Mesenchymal stem cell (in vitro differentiated cells and primary cell): ENCODE data around the gene KISS1.

Source experiments
- DNase-seq: peaks from one replicate; pipeline ENCODE4 v3.0.0-alpha.2; 2013
- H2AFZ ChIP-seq: one replicate; pipeline ENCODE4 v1.6.1; 2013; ENCODE audit warnings: low read depth, mild to moderate bottlenecking, control low read depth, inconsistent platforms, low read length, moderate library complexity
- H2AK5ac ChIP-seq: 2 replicates; pipeline ENCODE4 v1.6.1; 2013; ENCODE audit warnings: low read length, moderate library complexity, mild to moderate bottlenecking, inconsistent platforms; ENCODE audit not compliant: severe bottlenecking
- H2BK120ac ChIP-seq: one replicate; pipeline ENCODE4 v1.6.1; 2013; ENCODE audit warnings: low read depth, mild to moderate bottlenecking, inconsistent platforms, low read length, moderate library complexity
- H2BK12ac ChIP-seq, 2 experiments: one replicate each; pipeline ENCODE4 v1.6.1; 2013; ENCODE audit warnings: inconsistent platforms in 2 of 2, low read length in 2 of 2, mild to moderate bottlenecking in 2 of 2, moderate library complexity in 2 of 2, control low read depth in 1 of 2
- H2BK15ac ChIP-seq: one replicate; pipeline ENCODE4 v1.6.1; 2013; ENCODE audit warnings: mild to moderate bottlenecking, low read depth, inconsistent platforms; ENCODE audit not compliant: poor library complexity, severe bottlenecking
- H2BK5ac ChIP-seq: 2 replicates; pipeline ENCODE4 v1.6.1; 2013; ENCODE audit warnings: low read depth, mild to moderate bottlenecking, low read length, control low read depth, inconsistent platforms; ENCODE audit not compliant: poor library complexity, severe bottlenecking
- H3K14ac ChIP-seq, 2 experiments: one replicate each; pipeline ENCODE4 v1.6.1; 2013; ENCODE audit warnings: inconsistent platforms in 2 of 2, low read length in 2 of 2, control low read depth in 1 of 2, mild to moderate bottlenecking in 1 of 2, moderate library complexity in 1 of 2
- H3K18ac ChIP-seq, 2 experiments: one replicate each; pipeline ENCODE4 v1.6.1; 2013; ENCODE audit warnings: inconsistent platforms in 2 of 2, low read length in 2 of 2, control low read depth in 1 of 2, low read depth in 1 of 2, mild to moderate bottlenecking in 1 of 2
- H3K23ac ChIP-seq, 2 experiments: one replicate each; pipeline ENCODE4 v1.6.1; 2013; ENCODE audit warnings: inconsistent platforms in 2 of 2, low read length in 2 of 2, mild to moderate bottlenecking in 2 of 2, moderate library complexity in 2 of 2, control low read depth in 1 of 2
- H3K27ac ChIP-seq: 2 replicates; pipeline ENCODE4 v1.5.1; 2013; ENCODE audit warnings: mild to moderate bottlenecking, moderate library complexity, low read length, control low read depth, inconsistent platforms; ENCODE audit not compliant: poor library complexity, severe bottlenecking
- H3K27me3 ChIP-seq, 2 experiments: 2 replicates each; pipeline versions ENCODE4 v1.6.1 to v1.7.0; 2013; ENCODE audit warnings: low read length in 2 of 2, mild to moderate bottlenecking in 2 of 2, moderate library complexity in 2 of 2, control low read depth in 1 of 2, inconsistent platforms in 1 of 2; ENCODE audit not compliant: control insufficient read depth in 1 of 2, insufficient read depth in 1 of 2
- H3K36me3 ChIP-seq, 2 experiments: 2 replicates each; pipeline versions ENCODE4 v1.6.1 to v1.7.0; 2013; ENCODE audit warnings: low read length in 2 of 2, control low read depth in 1 of 2, inconsistent platforms in 1 of 2, low read depth in 1 of 2, mild to moderate bottlenecking in 1 of 2; ENCODE audit not compliant: insufficient read depth in 2 of 2, control insufficient read depth in 1 of 2
- H3K4ac ChIP-seq, 2 experiments: one replicate each; pipeline ENCODE4 v1.6.1; 2013; ENCODE audit warnings: inconsistent platforms in 2 of 2, low read length in 2 of 2, mild to moderate bottlenecking in 2 of 2, moderate library complexity in 2 of 2, control low read depth in 1 of 2, low read depth in 1 of 2
- H3K4me1 ChIP-seq: 2 replicates; pipeline ENCODE4 v1.6.1; 2013; ENCODE audit warnings: low read depth, low read length, control low read depth; ENCODE audit not compliant: control insufficient read depth, insufficient read depth
- H3K4me2 ChIP-seq: 2 replicates; pipeline ENCODE4 v1.6.1; 2013; ENCODE audit warnings: low read length, mild to moderate bottlenecking, inconsistent platforms; ENCODE audit not compliant: poor library complexity, severe bottlenecking
- H3K4me3 ChIP-seq, 2 experiments: 2 replicates each; pipeline versions ENCODE4 v1.5.1 to v1.7.0; 2013; ENCODE audit warnings: low read length in 2 of 2, mild to moderate bottlenecking in 2 of 2, control low read depth in 1 of 2, low read depth in 1 of 2; ENCODE audit not compliant: insufficient read depth in 1 of 2
- H3K79me1 ChIP-seq: replicated peaks from 2 replicates; pipeline ENCODE4 v1.6.1; 2013; ENCODE audit warnings: mild to moderate bottlenecking, control low read depth, low read length, inconsistent platforms; ENCODE audit not compliant: poor library complexity, severe bottlenecking
- H3K9ac ChIP-seq: 2 replicates; pipeline ENCODE4 v1.7.0; 2013; ENCODE audit warnings: mild to moderate bottlenecking, low read length, moderate library complexity
- H3K9me3 ChIP-seq: 2 replicates; pipeline ENCODE4 v1.7.0; 2013; ENCODE audit warnings: mild to moderate bottlenecking, low read length; ENCODE audit not compliant: control insufficient read depth
- H4K8ac ChIP-seq: one replicate; pipeline ENCODE4 v1.6.1; 2013; ENCODE audit warnings: inconsistent platforms, mild to moderate bottlenecking, low read length, moderate library complexity
- H4K91ac ChIP-seq: one replicate; pipeline ENCODE4 v1.6.1; 2013; ENCODE audit warnings: mild to moderate bottlenecking, low read length, inconsistent platforms
- WGBS: methylation state at CpG from one replicate; pipeline ENCODE4 v1.1.7; 2013; ENCODE audit warnings: mixed read lengths; 5-methylcytosine and 5-hydroxymethylcytosine counted together

KISS1 gene

DNA sequence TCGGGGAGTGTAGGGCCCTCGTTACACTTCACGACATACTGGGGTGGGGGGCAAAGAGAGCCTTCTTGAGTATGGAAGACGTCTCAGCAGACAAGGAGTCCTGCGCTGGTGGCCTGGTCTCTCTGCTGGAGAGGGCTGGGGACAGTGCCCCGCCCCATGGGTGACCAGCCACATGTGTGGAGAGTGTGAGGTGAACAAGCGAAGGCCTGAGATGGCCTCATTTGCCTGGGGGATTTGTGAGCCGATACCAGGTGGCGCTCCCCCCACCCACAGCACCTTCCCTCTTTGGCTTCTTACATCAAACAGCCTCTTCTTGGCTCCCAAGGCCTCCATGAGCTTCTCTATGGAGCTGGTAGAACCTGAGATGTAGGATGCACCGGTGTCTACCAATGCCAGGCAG, 40.4 kb downstream of the KISS1 start:
- no peak overlapping the region for H2AK5ac ChIP-seq
- H3K79me1 ChIP-seq = no peaks in the 10 kb centered on the region
- no peak overlapping the region for H3K18ac ChIP-seq
- H2AFZ ChIP-seq = no peak overlapping the region
- H3K27me3 ChIP-seq = peaks cover 44 to 88% of the 10 kb centered on the region in 2 experiments
- no peak overlapping the region for H4K91ac ChIP-seq
- H3K4me1 ChIP-seq = peaks cover 13% of the 10 kb centered on the region
- H2BK15ac ChIP-seq = no peak overlapping the region
- WGBS = 74% methylated on average over 7 of the region's 10 CpGs
- no peak overlapping the region for H3K14ac ChIP-seq
- H3K4me3 ChIP-seq = no peak overlapping the region
- H4K8ac ChIP-seq = no peak overlapping the region
- H2BK12ac ChIP-seq = no peak overlapping the region
- H3K36me3 ChIP-seq = no peaks in the 10 kb centered on the region
- no peak overlapping the region for H3K27ac ChIP-seq
- H3K4me2 ChIP-seq = no peak overlapping the region
- no peak overlapping the region for H2BK5ac ChIP-seq
- H3K9me3 ChIP-seq = no peaks in the 10 kb centered on the region
- H3K4ac ChIP-seq = no peak overlapping the region
- no peak overlapping the region for H3K9ac ChIP-seq
- H2BK120ac ChIP-seq = no peak overlapping the region
- DNase-seq = no peak
- no peak overlapping the region for H3K23ac ChIP-seq

DNA sequence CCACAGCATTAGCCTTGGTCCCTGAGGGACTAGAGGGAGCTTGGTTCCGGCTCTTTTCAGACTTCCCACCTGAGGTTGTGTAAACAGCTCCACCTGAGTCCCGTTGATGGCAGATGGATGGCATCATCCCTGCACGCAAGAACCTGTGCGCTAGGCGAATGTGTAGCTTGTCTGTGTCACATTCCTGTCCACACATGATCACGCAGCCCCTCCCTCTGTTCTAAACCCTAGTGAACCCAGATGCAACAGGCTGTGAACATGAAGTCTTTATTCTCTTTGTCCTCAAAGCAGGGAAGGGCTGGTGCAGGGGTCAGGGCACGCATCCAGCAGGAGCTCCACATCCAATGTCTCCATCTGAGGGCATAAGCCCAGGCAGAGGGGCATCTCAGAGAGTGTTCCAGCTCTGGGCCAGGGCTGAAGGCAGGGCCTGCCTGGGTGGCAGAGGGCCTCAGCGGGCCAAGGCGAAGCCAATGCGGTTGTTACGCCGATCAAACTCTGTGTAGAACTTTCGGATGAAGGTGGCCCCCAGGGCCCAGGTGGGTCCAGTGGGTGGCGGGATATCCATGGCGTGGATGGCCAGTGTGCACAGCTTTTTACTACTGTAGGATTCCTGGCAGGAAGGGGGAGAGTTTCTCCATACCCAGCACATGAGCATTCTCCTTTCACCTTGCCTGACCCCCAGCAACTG, 41.6 kb downstream of the KISS1 start:
- no peak overlapping the region for H2AFZ ChIP-seq
- H3K27me3 ChIP-seq = peaks cover 33 to 85% of the 10 kb centered on the region in 2 experiments
- no peak overlapping the region for H3K4me3 ChIP-seq
- H3K36me3 ChIP-seq = no peaks in the 10 kb centered on the region
- no peak for DNase-seq
- no peak overlapping the region for H2BK120ac ChIP-seq
- no peak overlapping the region for H2BK5ac ChIP-seq
- H3K4me1 ChIP-seq = peaks cover 17% of the 10 kb centered on the region
- H2BK15ac ChIP-seq = no peak overlapping the region
- H3K4ac ChIP-seq = no peak overlapping the region
- H3K18ac ChIP-seq = no peak overlapping the region
- 90% methylated on average over 15 of the region's 15 CpGs for WGBS
- H4K8ac ChIP-seq = no peak overlapping the region
- no peak overlapping the region for H3K23ac ChIP-seq
- H3K9me3 ChIP-seq = no peaks in the 10 kb centered on the region
- H3K9ac ChIP-seq = no peak overlapping the region
- H3K27ac ChIP-seq = no peak overlapping the region
- no peak overlapping the region for H3K4me2 ChIP-seq
- no peak overlapping the region for H2BK12ac ChIP-seq
- H4K91ac ChIP-seq = no peak overlapping the region
- no peak overlapping the region for H3K14ac ChIP-seq
- H3K79me1 ChIP-seq = no peaks in the 10 kb centered on the region
- H2AK5ac ChIP-seq = no peak overlapping the region

DNA sequence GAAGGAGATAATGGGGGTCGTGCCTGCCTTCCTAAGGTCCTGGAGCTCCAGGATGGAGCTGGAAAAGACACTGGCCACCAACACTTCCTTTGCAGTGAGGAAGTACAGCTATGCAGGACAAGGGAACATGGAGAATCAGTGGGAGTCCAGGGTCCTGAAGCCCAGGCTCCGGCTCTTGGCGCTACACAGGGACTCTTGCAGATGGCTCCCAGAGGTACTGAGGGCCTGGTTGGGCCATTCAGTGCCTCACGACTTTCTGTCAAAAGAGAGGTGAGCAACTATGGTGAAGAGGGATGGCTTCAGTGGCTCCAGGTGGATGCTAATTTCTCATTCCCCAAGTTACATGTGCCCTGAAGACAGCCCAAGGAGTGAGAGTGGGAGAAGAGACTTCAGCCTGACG, 42.6 kb downstream of the KISS1 start:
- Histone ChIP-seq H3K4ac (no peak overlapping the region), H3K4me1 (peaks cover 17% of the 10 kb centered on the region), H3K18ac (no peak overlapping the region), H3K9me3 (no peaks in the 10 kb centered on the region), H3K4me2 (no peak overlapping the region), H3K79me1 (no peaks in the 10 kb centered on the region), H2BK12ac (no peak overlapping the region), H3K27me3 (peaks cover 27 to 75% of the 10 kb centered on the region in 2 experiments), H2BK15ac (no peak overlapping the region), H3K36me3 (no peaks in the 10 kb centered on the region), H4K91ac (no peak overlapping the region), H4K8ac (no peak overlapping the region), H2AK5ac (no peak overlapping the region), H2AFZ (no peak overlapping the region), H3K23ac (no peak overlapping the region), H3K27ac (no peak overlapping the region), H3K4me3 (no peak overlapping the region), H2BK5ac (no peak overlapping the region), H2BK120ac (no peak overlapping the region), H3K14ac (no peak overlapping the region), H3K9ac (no peak overlapping the region)
- 84% methylated on average over 5 of the region's 5 CpGs for WGBS
- DNase-seq = no peak

- H4K91ac ChIP-seq = peak overlapping the region; percentile 1
- peak overlapping the region; percentile 49 to 71 for H3K4me3 ChIP-seq
- no peak overlapping the region for H2AK5ac ChIP-seq
- 55% methylated on average over 17 of the region's 25 CpGs for WGBS
- H4K8ac ChIP-seq = peak overlapping the region; percentile 41
- peak overlapping the region; percentile 89 for H3K4me2 ChIP-seq
- no peak overlapping the region for H3K27ac ChIP-seq
- H3K36me3 ChIP-seq = no peaks in the 10 kb centered on the region
- no peak overlapping the region for H2BK5ac ChIP-seq
- H2AFZ ChIP-seq = peak overlapping the region; percentile 60
- H3K9me3 ChIP-seq = no peaks in the 10 kb centered on the region
- H2BK12ac ChIP-seq = no peak overlapping the region
- peaks cover 26 to 72% of the 10 kb centered on the region in 2 experiments for H3K27me3 ChIP-seq
- peak overlapping the region in 1 of 2 experiments; percentile 74 for H3K18ac ChIP-seq
- no peak overlapping the region for H3K14ac ChIP-seq
- H2BK120ac ChIP-seq = peak overlapping the region; percentile 19
- H3K9ac ChIP-seq = peak overlapping the region; percentile 45
- peak overlapping the region in 1 of 2 experiments; percentile 54 for H3K23ac ChIP-seq
- DNase-seq = no peak
- H2BK15ac ChIP-seq = peak overlapping the region; percentile 19
- peaks cover 17% of the 10 kb centered on the region for H3K4me1 ChIP-seq
- no peaks in the 10 kb centered on the region for H3K79me1 ChIP-seq
- peak overlapping the region; percentile 17 to 48 for H3K4ac ChIP-seq
Measured at GRCh38 chr1:204152310-204153044, 43.8 kb downstream of the KISS1 start.
